Aorta (tissue), 5 donors: ENCODE results near the gene MFSD2B. TPM values are rescaled to one million over a fixed set of nuclear protein-coding genes. Genes with fewer than 3 reads are reported as not detected.

Source experiments
- ATAC-seq: fragments of 200-7000 bp; cut with Tn5 transposase; one replicate; pipeline ENCODE4 v1.9.1; 2022; ENCODE audit warnings: moderate library complexity; ENCODE audit not compliant: low FRiP score
- DNase-seq, 2 donors: peaks; one replicate each; pipeline ENCODE4 v3.0.0-alpha.2; 2020
- H3K27ac ChIP-seq, 2 donors: one replicate each; pipeline ENCODE4 v1.5.1; 2013; ENCODE audit warnings: low read length in 2 of 2, mild to moderate bottlenecking in 2 of 2, moderate library complexity in 2 of 2, control low read depth in 1 of 2, inconsistent platforms in 1 of 2, low read depth in 1 of 2
- H3K27me3 ChIP-seq, 2 donors: one replicate each; pipeline ENCODE4 v1.6.1; 2013; ENCODE audit warnings: control low read depth in 1 of 2, low read length in 1 of 2, mild to moderate bottlenecking in 1 of 2, moderate library complexity in 1 of 2; ENCODE audit not compliant: insufficient read depth in 2 of 2, control insufficient read depth in 1 of 2
- H3K36me3 ChIP-seq, 2 donors: one replicate each; pipeline ENCODE4 v1.6.1; 2013; ENCODE audit warnings: control low read depth in 1 of 2, low read length in 1 of 2, mild to moderate bottlenecking in 1 of 2; ENCODE audit not compliant: insufficient read depth in 2 of 2, control insufficient read depth in 1 of 2
- H3K4me1 ChIP-seq, 2 donors: one replicate each; pipeline ENCODE4 v1.6.1; 2013; ENCODE audit warnings: low read length in 2 of 2, control low read depth in 1 of 2, mild to moderate bottlenecking in 1 of 2, moderate library complexity in 1 of 2; ENCODE audit not compliant: insufficient read depth in 2 of 2, control insufficient read depth in 1 of 2
- H3K4me3 ChIP-seq, 2 donors: one replicate each; pipeline ENCODE4 v1.5.1; 2013; ENCODE audit warnings: low read length in 2 of 2, control low read depth in 1 of 2, mild to moderate bottlenecking in 1 of 2
- H3K9me3 ChIP-seq: one replicate; pipeline ENCODE4 v1.6.1; 2013; ENCODE audit warnings: mild to moderate bottlenecking, low read length; ENCODE audit not compliant: control insufficient read depth
- WGBS, 2 donors: extraction: QIAGEN DNeasy Blood & Tissue Kit; methylation state at CpG; one replicate each; pipeline ENCODE4 v1.1.7; 2013; 5-methylcytosine and 5-hydroxymethylcytosine counted together
- intact Hi-C, 2 donors: fragments of 100-400 bp; cut with DNase I; formaldehyde crosslinking; loops; one replicate each; pipeline versions ENCODE4 v1.14.2 to v1.15.0; 2022
- polyA plus RNA-seq, 2 donors: library from polyadenylated mRNA; stranded (reverse); fragments of 200-250 nt; gene quantifications; one replicate each; pipeline ENCODE4 v1.2.3, GENCODE V29; 2013
- total RNA-seq, 2 donors: library from RNA; stranded (reverse); fragmentation: NEBNext Ultra II Directional; extraction: Animal tissue kit (Norgen Biotek cat#: 25700); gene quantifications; one replicate each; pipeline ENCODE4 v1.2.1, GENCODE V29; 2021
- donor health status: healthy with polysubstance abuse.
- donor health status: Bipolar disorder and iron deficiency.
- donor health status: DM: no; HTN: no; CAD: no.
- donor health status: DM: no; HTN: no; CAD: no.
- donor health status: DM: yes; HTN: yes; CAD: no.

Gene MFSD2B
- total and polyA plus RNA-seq, 4 donors, result 0.05 to 0.42 (median 0.33) TPM; not detected in 1

- Histone ChIP-seq H3K4me1 (no peaks in the 10 kb centered on the region), H3K4me3 (no peak overlapping the region), H3K9me3 (no peaks in the 10 kb centered on the region), H3K27me3 (no peaks in the 10 kb centered on the region), H3K36me3 (no peaks in the 10 kb centered on the region), H3K27ac (no peak overlapping the region)
- no peak for ATAC-seq
- WGBS, 2 donors, result 81 to 83% methylated on average over 8 of the region's 8 CpGs
- intact Hi-C loops, result no loop called here
- DNase-seq, result no peak
Observed at GRCh38 chr2:24054366-24055010, 44.6 kb downstream of the MFSD2B start.

DNA sequence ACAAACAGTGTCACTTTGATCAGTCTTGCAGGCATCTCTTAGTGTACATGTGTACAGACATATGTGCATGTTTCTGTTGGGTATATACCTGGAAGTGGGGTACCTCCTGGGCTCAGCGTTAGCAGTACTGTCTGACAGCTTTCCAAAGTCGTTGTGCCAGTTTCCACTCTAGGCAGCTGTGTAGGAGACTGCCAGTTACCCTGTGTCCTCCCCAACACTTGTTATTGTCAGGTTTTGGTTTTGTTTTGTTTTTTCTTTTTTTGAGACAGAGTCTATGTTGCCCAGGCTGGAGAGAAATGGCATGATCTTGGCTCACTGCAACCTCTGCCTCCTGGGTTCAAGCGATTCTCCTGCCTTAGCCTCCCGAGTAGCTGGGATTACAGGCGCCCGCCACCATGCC, 45.9 kb downstream of the MFSD2B start:
- 84 to 92% methylated on average over 6 of the region's 6 CpGs for WGBS, 2 donors
- no peaks in the 10 kb centered on the region for H3K9me3 ChIP-seq
- no peak for DNase-seq
- H3K4me3 ChIP-seq, result no peak overlapping the region
- intact Hi-C loops, result no loop called here
- no peaks in the 10 kb centered on the region for H3K36me3 ChIP-seq
- H3K27me3 ChIP-seq, result no peaks in the 10 kb centered on the region
- H3K4me1 ChIP-seq, result no peaks in the 10 kb centered on the region
- no peak for ATAC-seq
- H3K27ac ChIP-seq, result no peak overlapping the region

DNA sequence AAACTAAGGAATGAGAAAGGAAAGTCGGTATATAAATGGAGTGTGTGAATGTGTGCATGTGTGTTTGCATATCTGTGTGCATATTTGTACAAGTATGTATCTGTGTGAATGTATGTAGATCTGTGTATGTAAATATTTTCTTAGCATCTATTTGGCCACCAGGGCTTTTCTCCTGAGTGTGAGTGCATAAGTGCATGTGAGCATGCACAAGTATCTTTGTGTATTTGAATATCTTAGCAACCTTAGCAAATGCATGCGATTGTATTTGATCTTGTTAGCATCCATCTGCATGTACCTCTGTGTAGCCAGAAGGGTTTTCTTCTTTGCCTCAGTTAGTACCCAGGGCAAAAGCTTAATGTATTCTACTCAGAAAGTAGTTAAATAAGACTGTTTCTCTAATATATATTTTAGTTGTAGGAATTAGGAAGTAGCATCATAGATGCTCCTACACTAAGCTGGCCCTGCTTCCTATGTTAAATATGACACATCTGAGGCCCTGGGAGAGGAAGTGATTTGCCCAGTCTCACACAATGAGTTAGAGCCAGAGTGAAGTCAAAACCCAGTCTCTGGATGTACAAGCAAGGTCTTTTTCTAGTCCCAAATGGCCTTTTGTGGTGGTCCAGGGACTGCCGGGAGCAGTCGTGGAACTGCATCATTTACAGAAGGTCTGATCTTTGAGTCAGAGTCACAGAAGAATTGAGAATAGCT, 48.8 kb downstream of the MFSD2B start:
- no peak overlapping the region for H3K27ac ChIP-seq
- intact Hi-C loops, result no loop called here
- no peak for ATAC-seq
- H3K9me3 ChIP-seq, result no peaks in the 10 kb centered on the region
- no peaks in the 10 kb centered on the region for H3K36me3 ChIP-seq
- no peak overlapping the region for H3K4me3 ChIP-seq
- no peak for DNase-seq
- 86 to 89% methylated on average over 4 of the region's 4 CpGs for WGBS, 2 donors
- H3K27me3 ChIP-seq, result no peaks in the 10 kb centered on the region
- no peaks in the 10 kb centered on the region for H3K4me1 ChIP-seq

DNA sequence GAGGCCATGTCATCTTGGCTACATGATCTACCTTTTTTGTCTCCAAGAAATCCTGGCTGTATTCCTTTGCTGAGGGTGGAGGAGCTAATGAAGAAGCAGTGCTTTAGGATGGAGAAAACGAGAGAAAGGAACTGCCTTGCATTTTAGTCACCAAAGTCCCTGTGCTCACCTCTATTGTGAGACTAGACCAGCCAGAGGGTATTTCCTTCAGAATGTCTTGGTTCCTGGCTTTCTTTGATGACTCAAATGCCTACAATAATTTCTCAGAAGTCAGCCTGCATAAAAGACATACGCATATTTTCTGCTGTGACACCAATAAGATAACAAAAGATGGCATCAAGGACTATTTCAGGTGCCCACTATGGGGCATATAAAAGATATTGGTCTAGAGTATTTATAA, 55.5 kb downstream of the MFSD2B start:
- H3K4me3 ChIP-seq, result no peak overlapping the region
- ATAC-seq (no peak), DNase-seq (no peak)
- peaks cover 3 to 5% of the 10 kb centered on the region in 2 donors for H3K36me3 ChIP-seq
- intact Hi-C loops, result no loop called here
- no peaks in the 10 kb centered on the region for H3K27me3 ChIP-seq
- no peak overlapping the region for H3K27ac ChIP-seq
- WGBS, 2 donors, result 78 to 79% methylated on average over 2 of the region's 2 CpGs
- no peaks in the 10 kb centered on the region for H3K4me1 ChIP-seq
- no peaks in the 10 kb centered on the region for H3K9me3 ChIP-seq

DNA sequence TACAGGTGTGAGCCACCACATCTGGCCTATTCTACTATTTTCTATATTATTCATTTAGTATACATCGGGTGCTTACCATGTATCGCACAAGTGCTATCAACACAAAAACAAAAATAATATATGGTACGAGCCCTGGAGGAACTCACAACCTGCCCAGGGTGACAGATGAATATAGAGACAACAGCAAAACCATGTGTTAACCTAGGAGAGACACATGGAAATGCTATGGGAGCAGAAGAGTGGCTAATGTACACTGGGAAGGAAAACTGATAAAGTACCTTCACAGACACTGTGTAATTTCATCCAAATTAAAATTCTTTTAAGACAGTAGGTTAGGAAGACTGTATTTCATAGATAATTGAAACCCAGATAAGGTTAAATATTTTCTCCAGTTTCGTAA, 62.4 kb downstream of the MFSD2B start:
- H3K4me3 ChIP-seq, result no peak overlapping the region
- H3K27ac ChIP-seq, result no peak overlapping the region
- intact Hi-C loops, result no loop called here
- peaks cover 5% of the 10 kb centered on the region in 2 donors for H3K36me3 ChIP-seq
- DNase-seq (no peak), ATAC-seq (no peak)
- no peaks in the 10 kb centered on the region for H3K27me3 ChIP-seq
- no peaks in the 10 kb centered on the region for H3K4me1 ChIP-seq
- WGBS, 2 donors, result 84 to 92% methylated on average over 4 of the region's 4 CpGs
- H3K9me3 ChIP-seq, result no peaks in the 10 kb centered on the region

GRCh38 chr2:24073816-24074215, 63.9 kb downstream of the MFSD2B start:
- Histone ChIP-seq H3K4me3 (no peak overlapping the region), H3K36me3 (peaks cover 3 to 5% of the 10 kb centered on the region in 2 donors), H3K9me3 (no peaks in the 10 kb centered on the region), H3K27me3 (no peaks in the 10 kb centered on the region), H3K4me1 (no peaks in the 10 kb centered on the region), H3K27ac (no peak overlapping the region)
- WGBS, 2 donors, result 88% methylated on average over 6 of the region's 6 CpGs
- no peak for DNase-seq
- intact Hi-C loops, result no loop called here
- ATAC-seq, result no peak

DNA sequence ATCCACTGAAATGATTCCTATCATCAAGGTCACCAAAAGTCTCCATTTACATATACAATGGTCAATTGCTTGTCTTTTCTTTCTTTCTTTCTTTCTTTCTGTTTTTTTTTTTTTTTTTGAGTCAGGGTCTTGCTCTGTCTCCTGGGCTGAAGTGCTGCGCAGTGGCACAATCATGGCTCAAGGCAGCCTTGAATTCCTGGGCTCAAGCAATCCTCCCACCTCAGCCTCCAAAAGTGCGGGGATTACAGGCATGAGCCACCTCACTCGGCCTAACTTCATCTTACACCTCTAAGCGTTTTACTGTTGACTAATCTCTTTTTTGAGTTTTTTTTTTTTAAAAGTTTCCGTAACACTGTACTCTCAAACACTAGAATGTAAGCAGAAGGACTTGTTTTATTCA, 65.4 kb downstream of the MFSD2B start:
- 50 to 53% methylated on average over 5 of the region's 5 CpGs for WGBS, 2 donors
- intact Hi-C loops, result loop anchor here in 1 of 2 donors (5.0 kb wide), 1 partner anchor 148 kb away; the partner anchor contains the start of gene ATAD2B
- ATAC-seq, result no peak
- no peak overlapping the region for H3K27ac ChIP-seq
- no peaks in the 10 kb centered on the region for H3K4me1 ChIP-seq
- no peaks in the 10 kb centered on the region for H3K27me3 ChIP-seq
- DNase-seq, result no peak
- H3K9me3 ChIP-seq, result no peaks in the 10 kb centered on the region
- no peak overlapping the region for H3K4me3 ChIP-seq
- H3K36me3 ChIP-seq, result peaks cover 2 to 3% of the 10 kb centered on the region in 2 donors
